NOMO-1 (cell line): ENCODE data around the gene MCCD1.

Experiments used
- DNase-seq, 2 experiments: peaks; one replicate each; lab custom pipeline; 2025; ENCODE audit not compliant: unreplicated experiment in 2 of 2; lab: John Stamatoyannopoulos, UW

The MCCD1 gene

GRCh38 chr6:31510007-31510406 lies 18.8 kb upstream of the MCCD1 start:
- DNase-seq = no peak

GRCh38 chr6:31513456-31514165 lies 15.2 kb upstream of the MCCD1 start:
- no peak for DNase-seq

GRCh38 chr6:31521835-31522234 lies 6.9 kb upstream of the MCCD1 start:
- DNase-seq = no peak

GRCh38 chr6:31525553-31525931 lies 3.2 kb upstream of the MCCD1 start:
- no peak for DNase-seq

GRCh38 chr6:31525932-31526591 lies 2.7 kb upstream of the MCCD1 start:
- DNase-seq = no peak

- DNase-seq = no peak
Observed at GRCh38 chr6:31528307-31528777, 420 bp upstream of the MCCD1 start.

- DNase-seq = no peak
Observed at GRCh38 chr6:31529329-31530150, 778 bp downstream of the MCCD1 start.

- no peak for DNase-seq
Observed at GRCh38 chr6:31530659-31531058, 1.9 kb downstream of the MCCD1 start.

- no peak for DNase-seq
Observed at GRCh38 chr6:31531162-31531561, 2.4 kb downstream of the MCCD1 start.

- no peak for DNase-seq
Observed at GRCh38 chr6:31531771-31532643, 3.2 kb downstream of the MCCD1 start.

- no peak for DNase-seq
Observed at GRCh38 chr6:31532644-31533454, 4.1 kb downstream of the MCCD1 start.

GRCh38 chr6:31533455-31533841 lies 4.7 kb downstream of the MCCD1 start:
- DNase-seq = no peak

GRCh38 chr6:31534011-31534410 lies 5.2 kb downstream of the MCCD1 start:
- DNase-seq = no peak

- no peak for DNase-seq
Observed at GRCh38 chr6:31534521-31535040, 5.8 kb downstream of the MCCD1 start.

GRCh38 chr6:31535538-31536324 lies 7.0 kb downstream of the MCCD1 start:
- no peak for DNase-seq

- DNase-seq = no peak
Observed at GRCh38 chr6:31538805-31539400, 10.1 kb downstream of the MCCD1 start.

GRCh38 chr6:31540640-31541039 lies 11.9 kb downstream of the MCCD1 start:
- DNase-seq = no peak

GRCh38 chr6:31541059-31541657 lies 12.4 kb downstream of the MCCD1 start:
- peak; percentile 74 to 86 for DNase-seq
